ENCODE results near the gene OR4P4.

Gene OR4P4

DNA sequence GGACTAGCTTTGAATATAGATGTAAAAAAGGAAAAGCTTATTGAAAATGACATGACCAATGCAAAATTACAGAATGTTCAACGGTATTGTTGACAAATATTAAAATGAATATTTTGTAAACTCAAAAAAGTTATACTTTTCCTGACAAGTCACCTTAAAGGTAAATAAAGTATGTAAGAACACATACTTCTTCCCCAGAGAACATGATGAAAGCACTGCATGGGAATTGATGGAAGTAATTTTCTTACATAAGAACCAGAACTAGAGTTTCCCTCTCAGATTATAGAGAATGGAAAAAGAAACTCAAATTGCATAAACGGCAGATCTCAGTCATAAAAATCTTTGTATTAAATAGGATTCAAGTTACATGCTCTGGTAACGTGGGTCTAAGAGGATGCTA lies at the start of gene OR4P4:
Gene OR4P4 (plus strand): TSS at position 301 of the 400 bp plus-strand sequence.
- no peak for DNase-seq
- no peak for ATAC-seq

DNA sequence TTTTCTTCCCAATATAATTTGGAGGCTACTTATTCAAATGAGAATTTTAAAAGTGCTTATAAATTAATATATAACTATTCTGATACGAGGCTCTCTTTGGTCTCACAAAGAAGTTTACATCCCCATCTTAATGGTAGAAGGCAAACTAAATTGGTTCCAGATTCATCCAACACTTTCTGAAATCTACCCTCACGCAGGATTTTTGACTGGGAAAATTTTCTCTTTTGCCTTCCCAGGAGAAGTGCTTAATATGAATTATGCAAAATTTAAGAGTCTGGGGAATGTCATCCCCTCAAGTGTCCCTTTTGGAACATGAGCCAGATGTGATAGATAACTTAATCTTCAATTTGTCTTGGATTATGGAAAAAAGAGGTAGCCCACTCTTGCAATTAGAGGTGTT lies 27.4 kb upstream of the OR4P4 start, which contains the start of gene OR4C11:
Gene OR4C11 (minus strand): TSS at position 101 of the 400 bp plus-strand sequence. CDS start 3,272 bp downstream, outside the sequence.
- no peak for DNase-seq
- no peak for ATAC-seq

DNA sequence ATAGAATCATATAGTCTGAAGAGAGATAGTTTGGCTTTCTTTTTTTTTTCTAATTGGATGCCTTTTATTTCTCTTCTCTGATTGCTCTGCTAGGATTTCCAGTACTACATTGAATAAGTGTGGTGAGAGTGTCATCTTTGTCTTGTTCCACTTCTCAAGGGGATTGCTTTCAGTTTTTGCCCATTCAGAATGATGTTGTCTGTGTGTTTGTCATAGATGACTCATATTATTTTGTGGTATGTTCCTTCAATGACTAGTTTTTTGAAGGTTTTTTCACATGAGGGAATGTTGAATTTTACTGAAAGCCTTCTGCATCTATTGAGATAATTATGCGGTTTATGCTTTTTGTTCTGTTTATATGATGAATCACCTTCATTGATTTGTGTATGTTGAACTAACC lies 10.4 kb upstream of the OR4P4 start:
- ATAC-seq (no peak), DNase-seq (no peak)

DNA sequence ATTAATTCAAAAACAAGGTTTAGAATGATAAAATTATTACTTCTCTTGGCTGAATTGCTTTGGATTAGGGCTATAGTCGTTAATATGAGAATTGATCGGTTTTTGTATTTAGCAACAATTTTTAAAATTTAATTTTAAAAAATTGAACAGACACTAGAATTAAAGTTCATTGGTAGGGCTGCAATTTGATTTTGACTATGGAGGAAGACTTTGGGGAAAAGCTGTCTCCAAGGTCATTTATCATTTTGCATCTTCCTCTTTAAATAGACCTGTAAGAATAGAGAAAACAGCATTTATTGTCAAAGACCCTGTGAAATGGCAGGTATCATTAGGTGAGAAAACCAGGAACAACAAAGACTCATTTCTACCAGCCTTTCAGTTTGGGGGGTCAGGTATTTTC lies 13.1 kb downstream of the OR4P4 start, which contains the start of gene OR4S2:
Gene OR4S2 (plus strand): TSS at position 301 of the 400 bp plus-strand sequence. CDS start 2,577 bp downstream, outside the sequence.
- ATAC-seq (no peak), DNase-seq (no peak)

DNA sequence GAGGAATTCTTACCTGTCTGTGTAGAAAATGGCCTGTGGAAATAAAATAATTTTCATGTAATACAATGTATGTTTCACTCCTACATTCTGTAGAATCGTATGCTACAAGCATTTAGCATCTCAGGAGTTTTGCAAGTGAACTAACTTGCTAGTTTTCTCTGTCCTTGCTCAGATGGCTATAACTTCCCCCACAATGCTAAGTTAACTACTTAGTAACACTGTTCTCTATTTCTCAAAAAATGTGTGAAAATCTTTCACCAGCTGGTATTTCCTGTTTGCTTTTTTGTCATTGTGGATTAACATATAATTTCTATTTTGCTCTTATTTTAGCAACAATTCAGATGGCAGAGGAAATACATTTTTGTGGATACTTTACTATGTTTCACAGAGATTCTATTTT lies 17.6 kb downstream of the OR4P4 start:
- no peak for DNase-seq
- ATAC-seq, result no peak

DNA sequence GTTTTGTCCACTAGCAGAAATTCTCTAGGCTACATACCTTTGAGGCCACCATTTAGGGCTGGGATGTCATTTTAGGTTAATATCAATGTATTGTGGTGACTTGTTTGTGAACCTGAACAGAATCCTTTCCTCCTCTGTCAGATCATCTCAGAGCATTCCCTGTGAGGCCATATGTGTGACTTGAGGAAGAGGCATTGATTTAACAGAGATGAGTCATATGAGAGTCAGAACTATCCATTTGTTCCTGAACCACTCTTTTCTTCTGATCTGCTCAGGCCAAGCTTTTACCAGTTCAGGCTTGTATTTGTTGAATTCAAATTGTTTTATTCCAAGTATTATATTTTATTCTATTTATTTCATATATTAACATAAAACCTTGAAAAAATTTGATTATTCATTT lies 20.2 kb downstream of the OR4P4 start:
- DNase-seq (no peak), ATAC-seq (no peak)

DNA sequence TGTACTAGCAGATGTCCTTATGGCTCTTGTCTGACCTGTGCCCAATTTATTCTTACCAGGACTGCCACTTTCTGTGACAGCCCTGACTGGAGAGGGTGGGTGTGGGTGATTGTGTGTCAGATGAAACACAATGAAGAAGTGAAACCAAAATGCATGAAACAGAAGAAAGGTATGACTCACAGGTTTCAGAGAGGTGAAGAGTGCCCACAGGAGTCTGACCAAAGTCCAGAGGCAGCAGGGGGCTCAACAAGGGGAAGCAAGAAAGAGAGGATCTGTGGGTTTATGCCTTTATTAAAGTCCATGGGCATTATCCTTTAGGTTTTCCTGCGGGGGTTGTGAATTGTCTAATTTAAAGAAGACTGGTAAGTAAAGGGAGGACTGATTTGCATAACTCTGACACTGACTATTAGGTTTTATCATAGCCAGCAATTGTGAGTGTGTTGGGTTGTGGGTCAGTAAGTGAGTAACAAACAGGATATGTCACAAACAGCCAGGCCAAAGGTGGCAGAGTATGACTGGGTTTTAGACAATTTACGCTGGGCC lies 23.2 kb downstream of the OR4P4 start:
- DNase-seq, result no peak
- ATAC-seq, result no peak

DNA sequence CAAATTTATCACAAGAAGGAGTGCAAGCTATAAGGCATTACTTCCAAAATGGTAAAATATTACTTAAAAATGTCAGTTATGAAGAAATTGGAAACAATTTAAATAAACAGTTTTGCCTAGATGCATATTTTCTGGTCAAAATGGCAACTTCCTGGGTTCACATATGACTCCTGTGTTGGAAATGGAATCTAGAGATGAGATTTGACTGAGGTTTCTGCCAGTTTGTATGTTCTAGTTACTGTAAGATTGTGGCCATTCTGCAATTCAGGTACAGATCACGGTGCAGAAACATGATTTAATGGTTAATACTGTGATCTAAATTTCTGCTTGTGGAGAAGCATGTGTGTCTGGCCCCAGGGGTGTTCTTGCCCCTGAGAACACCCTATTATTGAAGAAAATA lies 23.7 kb downstream of the OR4P4 start:
- ATAC-seq (no peak), DNase-seq (no peak)

DNA sequence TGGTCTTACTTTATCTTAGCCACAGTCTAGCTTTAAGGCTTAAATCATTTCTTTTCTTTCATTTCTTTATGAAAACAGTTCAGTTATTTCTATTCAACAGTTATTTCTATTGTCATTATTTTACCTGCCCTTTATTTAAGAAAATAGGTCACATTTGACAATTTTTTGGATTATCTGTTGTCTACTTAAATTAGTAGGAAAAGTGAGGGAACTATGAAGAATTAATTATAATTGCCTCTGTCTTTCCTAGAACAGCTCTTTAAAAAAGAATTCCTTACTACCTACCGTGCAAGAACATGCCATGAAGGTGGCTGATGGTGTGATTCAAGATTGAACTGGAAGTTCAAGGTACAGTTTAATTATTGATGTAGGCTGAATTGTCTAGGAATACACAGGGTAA lies 27.0 kb downstream of the OR4P4 start, which contains the start of gene OR4C6:
Gene OR4C6 (plus strand): TSS at position 301 of the 400 bp plus-strand sequence. CDS start 2,966 bp downstream, outside the sequence.
- DNase-seq (no peak), ATAC-seq (no peak)

DNA sequence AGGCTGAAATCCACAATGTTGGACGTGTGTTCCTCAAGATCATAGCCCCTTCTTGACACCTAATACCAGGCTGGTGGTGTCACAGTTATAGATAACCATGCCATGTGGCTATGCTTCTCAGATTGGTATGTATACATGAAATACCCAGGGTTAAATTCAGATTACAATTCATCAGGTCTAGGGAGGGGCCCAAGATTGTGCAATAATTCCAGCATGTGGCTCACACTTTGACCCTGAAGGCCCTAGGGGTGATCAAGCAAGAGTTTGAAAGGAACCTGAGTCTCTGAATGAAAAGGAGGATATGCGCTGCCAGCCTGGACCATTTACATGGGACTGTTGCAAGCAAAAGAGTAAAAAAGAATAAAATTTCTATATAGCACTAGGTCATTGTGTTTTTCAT lies 34.5 kb downstream of the OR4P4 start:
- DNase-seq (no peak), ATAC-seq (no peak)

DNA sequence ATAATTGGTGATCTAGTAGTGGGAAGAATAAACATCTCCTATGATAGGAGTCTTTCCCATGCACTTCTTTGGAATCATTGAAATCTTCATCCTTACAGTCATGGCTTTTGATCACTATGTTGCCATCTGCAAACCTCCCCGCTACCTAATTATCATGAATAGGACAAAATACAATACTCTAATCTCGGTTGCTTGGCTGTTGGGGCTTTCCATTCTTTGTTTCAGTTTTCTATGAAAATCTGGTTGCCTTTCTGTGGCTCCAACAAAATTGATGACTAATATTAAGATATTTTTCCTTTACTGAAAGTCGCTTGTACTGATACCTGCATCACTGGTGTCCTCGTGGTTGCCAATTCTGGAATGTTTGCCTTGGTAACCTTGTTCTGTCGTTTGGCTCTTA lies 38.9 kb downstream of the OR4P4 start:
- DNase-seq, result no peak
- ATAC-seq, result no peak

All from stimulated activated naive CD8-positive, alpha-beta T cell treated with anti-CD3 and anti-CD28 coated beads, Interleukin-15, Interleukin-2, amounts not matched to agents 100 U/mL and 50 U/mL, for 24 hours (primary cell).